CD14-positive monocyte (primary cell): ENCODE measurements around the gene RPL11. TPM values are rescaled to one million over a fixed set of nuclear protein-coding genes. Genes with fewer than 3 reads are reported as not detected.
"Not testable (repeated sequence)": the region's sequence is repeated elsewhere in the genome, so short reads cannot be mapped to it uniquely, and the experiment has no call there.

Experiments
- DNase-seq, 3 donors: peaks; one replicate each; pipeline ENCODE4 v3.0.0-alpha.2; 2011 to 2022
- H2AFZ ChIP-seq: 2 replicates; pipeline ENCODE4 v1.6.0; 2012; ENCODE audit warnings: mild to moderate bottlenecking, low read depth, low read length, inconsistent platforms; ENCODE audit not compliant: insufficient read depth, poor library complexity, severe bottlenecking
- H3K27ac ChIP-seq, 2 donors: 1 replicate in 1 of 2; 2 replicates in 1 of 2; pipeline ENCODE4 v1.5.1; 2012 to 2013; ENCODE audit warnings: low read length in 2 of 2, control low read depth in 1 of 2, inconsistent platforms in 1 of 2, low read depth in 1 of 2, mild to moderate bottlenecking in 1 of 2
- H3K27me3 ChIP-seq, 2 donors: one replicate each; pipeline versions ENCODE4 v1.6.0 to v1.6.1; 2011 to 2013; ENCODE audit warnings: low read length in 2 of 2; ENCODE audit not compliant: control insufficient read depth in 2 of 2, insufficient read depth in 2 of 2
- H3K36me3 ChIP-seq, 2 donors: replicated peaks in 1 of 2; 1 replicate in 1 of 2; 2 replicates in 1 of 2; pipeline versions ENCODE4 v1.5.1 to v1.6.1; 2012 to 2013; ENCODE audit warnings: low read length in 2 of 2, control low read depth in 1 of 2, inconsistent platforms in 1 of 2, mild to moderate bottlenecking in 1 of 2; ENCODE audit not compliant: insufficient read depth in 2 of 2, control insufficient read depth in 1 of 2
- H3K4me1 ChIP-seq, 2 donors: 1 replicate in 1 of 2; 2 replicates in 1 of 2; pipeline versions ENCODE4 v1.5.1 to v1.6.1; 2012 to 2013; ENCODE audit warnings: low read length in 2 of 2, control low read depth in 1 of 2, inconsistent platforms in 1 of 2, mild to moderate bottlenecking in 1 of 2, moderate library complexity in 1 of 2; ENCODE audit not compliant: insufficient read depth in 2 of 2, control insufficient read depth in 1 of 2
- H3K4me2 ChIP-seq: replicated peaks from 2 replicates; pipeline ENCODE3; 2012; ENCODE audit warnings: low read length, moderate library complexity, mild to moderate bottlenecking; ENCODE audit not compliant: poor library complexity, severe bottlenecking; ENCODE audit errors: extremely low read depth
- H3K4me3 ChIP-seq, 3 experiments: fragments of 200-600 bp in 1 of 3; sonication (generic) in 1 of 3; replicated peaks in 1 of 3; 1 replicate in 2 of 3; 2 replicates in 1 of 3; pipeline ENCODE4 v1.5.1; 2011 to 2013; ENCODE audit warnings: low read length in 3 of 3, mild to moderate bottlenecking in 3 of 3, control low read depth in 2 of 3, low read depth in 2 of 3, inconsistent platforms in 1 of 3, moderate library complexity in 1 of 3
- H3K79me2 ChIP-seq: 2 replicates; pipeline ENCODE4 v1.6.0; 2012; ENCODE audit warnings: mild to moderate bottlenecking, control low read depth, inconsistent platforms, low read length, moderate library complexity; ENCODE audit not compliant: insufficient read depth
- H3K9ac ChIP-seq: 2 replicates; pipeline ENCODE4 v1.6.0; 2017; ENCODE audit warnings: low read length, mild to moderate bottlenecking; ENCODE audit not compliant: insufficient read depth, poor library complexity, severe bottlenecking
- H3K9me3 ChIP-seq, 2 donors: replicated peaks in 1 of 2; 1 replicate in 1 of 2; 2 replicates in 1 of 2; pipeline versions ENCODE4 v1.5.1 to v1.6.1; 2012 to 2013; ENCODE audit warnings: low read length in 2 of 2, control low read depth in 1 of 2; ENCODE audit not compliant: control insufficient read depth in 1 of 2, insufficient read depth in 1 of 2
- H4K20me1 ChIP-seq: 2 replicates; pipeline ENCODE4 v1.6.0; 2012; ENCODE audit warnings: mild to moderate bottlenecking, low read length, control low read depth, moderate library complexity; ENCODE audit not compliant: insufficient read depth
- H3K27ac Mint-ChIP-seq, 7 donors: one replicate each; pipeline ENCODE4 v1.8.0; 2020; ENCODE audit warnings: mild to moderate bottlenecking in 7 of 7, mixed read lengths in 7 of 7, moderate library complexity in 6 of 7, inconsistent platforms in 2 of 7
- H3K27me3 Mint-ChIP-seq, 3 donors: one replicate each; pipeline ENCODE4 v1.8.0; 2021 to 2022; ENCODE audit warnings: low read depth in 3 of 3, mild to moderate bottlenecking in 3 of 3, mixed read lengths in 3 of 3, moderate library complexity in 3 of 3, inconsistent platforms in 1 of 3
- H3K36me3 Mint-ChIP-seq, 2 donors: one replicate each; pipeline ENCODE4 v1.8.0; 2020; ENCODE audit warnings: mixed read lengths in 2 of 2, inconsistent platforms in 1 of 2, mild to moderate bottlenecking in 1 of 2
- H3K4me1 Mint-ChIP-seq: one replicate; pipeline ENCODE4 v1.8.0; 2020; ENCODE audit warnings: mild to moderate bottlenecking, mixed read lengths
- H3K4me3 Mint-ChIP-seq, 2 donors: one replicate each; pipeline ENCODE4 v1.8.0; 2020; ENCODE audit warnings: mild to moderate bottlenecking in 2 of 2, mixed read lengths in 2 of 2, moderate library complexity in 1 of 2
- H3K9me3 Mint-ChIP-seq, 7 donors: one replicate each; pipeline ENCODE4 v1.8.0; 2020 to 2022; ENCODE audit warnings: mixed read lengths in 7 of 7, mild to moderate bottlenecking in 6 of 7, moderate library complexity in 6 of 7, inconsistent platforms in 2 of 7
- CTCF ChIP-seq: fragments of 200-600 bp; IDR thresholded peaks from one replicate; pipeline ENCODE4 v1.8.0; 2022; ENCODE audit warnings: antibody characterized with exemption, mild to moderate bottlenecking
- WGBS: methylation state at CpG from one replicate; pipeline ENCODE4 v1.1.5; 2013; ENCODE audit warnings: missing lambda C conversion rate; ENCODE audit not compliant: insufficient coverage; 5-methylcytosine and 5-hydroxymethylcytosine counted together
- intact Hi-C, 2 donors: fragments of 100-400 bp; cut with micrococcal nuclease; formaldehyde crosslinking; loops; one replicate each; pipeline versions ENCODE4 v1.15.0 to v1.15.1; 2023
- polyA plus RNA-seq, 3 donors: library from polyadenylated mRNA; depleted of rRNA in 1 of 3; unstranded in 2 of 3; stranded (reverse) in 1 of 3; fragments of 300-500 nt in 2 of 3; fragments of >200 nt in 1 of 3; fragmentation: Illumina TruSeq in 2 of 3; gene quantifications; 1 replicate in 2 of 3; 2 replicates in 1 of 3; pipeline ENCODE4 v1.2.3, GENCODE V29; 2012 to 2021

Gene RPL11
- polyA plus RNA-seq, 3 donors = 542 to 923 (median 552) TPM

GRCh38 chr1:23687680-23688079 lies 3.9 kb upstream of the RPL11 start:
- H3K4me1 ChIP-seq, DNase-seq, H3K9ac ChIP-seq, H3K27ac Mint-ChIP-seq, H2AFZ ChIP-seq, H3K9me3 ChIP-seq, H3K27me3 ChIP-seq, H3K27ac ChIP-seq, H3K4me2 ChIP-seq, H3K4me3 ChIP-seq, H3K36me3 ChIP-seq, H3K36me3 Mint-ChIP-seq, H3K4me3 Mint-ChIP-seq, H4K20me1 ChIP-seq, H3K4me1 Mint-ChIP-seq, intact Hi-C loops: not testable (repeated sequence)
- Mint-ChIP-seq H3K27me3 (peaks cover 12 to 24% (median 13%) of the 10 kb centered on the region in 3 donors), H3K9me3 (peaks cover 5 to 15% (median 7%) of the 10 kb centered on the region in 7 donors)
- no CpG with 5 or more reads among the region's 3 CpGs for WGBS
- H3K79me2 ChIP-seq = peaks cover 12% of the 10 kb centered on the region

- Mint-ChIP-seq H3K9me3 (peaks cover 5 to 15% (median 7%) of the 10 kb centered on the region in 7 donors), H3K4me1 (peaks cover 13% of the 10 kb centered on the region), H3K27me3 (peaks cover 8 to 18% (median 8%) of the 10 kb centered on the region in 3 donors)
- H3K27ac ChIP-seq, H3K36me3 Mint-ChIP-seq, DNase-seq, intact Hi-C loops, H3K36me3 ChIP-seq, H2AFZ ChIP-seq, H3K4me2 ChIP-seq, H3K27ac Mint-ChIP-seq, H3K9ac ChIP-seq, H3K27me3 ChIP-seq, H3K4me3 Mint-ChIP-seq, H3K4me3 ChIP-seq, H3K9me3 ChIP-seq: not testable (repeated sequence)
- Histone ChIP-seq H4K20me1 (peaks cover 13% of the 10 kb centered on the region), H3K79me2 (peaks cover 18% of the 10 kb centered on the region), H3K4me1 (peaks cover 11 to 14% of the 10 kb centered on the region in 2 donors)
- 98% methylated on average over 17 of the region's 33 CpGs for WGBS
Observed at GRCh38 chr1:23688281-23688680, 3.3 kb upstream of the RPL11 start.

GRCh38 chr1:23692308-23692871 lies 784 bp downstream of the RPL11 start:
- H3K36me3 ChIP-seq = peaks cover 47% of the 10 kb centered on the region in 2 donors
- intact Hi-C loops = loop anchor here (5.0 kb wide), 2 partner anchors 50 to 60 kb away; partner anchors contain the start of gene ELOA (in 1 of the 2)
- TF ChIP-seq CTCF = no peak
- peaks cover 5 to 13% (median 7%) of the 10 kb centered on the region in 7 donors for H3K9me3 Mint-ChIP-seq
- H3K4me3 ChIP-seq = peak overlapping the region; percentile 77 to 95 (median 90)
- H3K27me3 Mint-ChIP-seq = peaks cover 0 to 2% (median 2%) of the 10 kb centered on the region in 3 donors
- peak overlapping the region; percentile 85 for H3K9ac ChIP-seq
- 30% methylated on average over 7 of the region's 17 CpGs for WGBS
- H3K27ac Mint-ChIP-seq = peak overlapping the region; percentile 91 to 97 (median 95)
- peak overlapping the region; percentile 92 to 97 for H3K4me3 Mint-ChIP-seq
- peak overlapping the region; percentile 82 for H3K4me2 ChIP-seq
- peaks cover 16 to 22% of the 10 kb centered on the region in 2 donors for H3K4me1 ChIP-seq
- H3K36me3 Mint-ChIP-seq = peaks cover 48% of the 10 kb centered on the region in 2 donors
- H3K27me3 ChIP-seq = no peaks in the 10 kb centered on the region
- peaks cover 59% of the 10 kb centered on the region for H3K79me2 ChIP-seq
- DNase-seq = peak; percentile 6 to 34 (median 23)
- peak overlapping the region; percentile 88 for H2AFZ ChIP-seq
- H3K27ac ChIP-seq = peak overlapping the region; percentile 84 to 93
- H3K9me3 ChIP-seq = no peaks in the 10 kb centered on the region
- H3K4me1 Mint-ChIP-seq = peaks cover 44% of the 10 kb centered on the region
- peaks cover 54% of the 10 kb centered on the region for H4K20me1 ChIP-seq
